GM12874 (cell line): ENCODE data around the gene SRXN1.

Experiments used
- CTCF ChIP-seq: IDR thresholded peaks from 2 replicates; pipeline ENCODE4 v1.5.1; 2011; ENCODE audit warnings: low read depth, mild to moderate bottlenecking, control low read depth, low read length, moderate library complexity; ENCODE audit not compliant: insufficient read depth

The SRXN1 gene

GRCh38 chr20:682123-682522 lies 29.1 kb upstream of the SRXN1 start:
- TF ChIP-seq CTCF, result no peak

- TF ChIP-seq CTCF, result no peak
These were observed 27.7 kb upstream of the SRXN1 start for GRCh38 chr20:680638-681187.

- no peak for TF ChIP-seq CTCF
These were observed 25.0 kb upstream of the SRXN1 start for GRCh38 chr20:677957-678356.

GRCh38 chr20:676967-677366 lies 24.0 kb upstream of the SRXN1 start:
- TF ChIP-seq CTCF, result no peak

- TF ChIP-seq CTCF, result no peak
These were observed 23.4 kb upstream of the SRXN1 start for GRCh38 chr20:676315-676937.

- no peak for TF ChIP-seq CTCF
These were observed 22.7 kb upstream of the SRXN1 start, which contains the start of gene SCRT2 for GRCh38 chr20:675453-676314. TSS of gene SCRT2 (minus strand) at chr20:675802. CDS start at chr20:675601, 201 bp downstream.

- no peak for TF ChIP-seq CTCF
These were observed 22.0 kb upstream of the SRXN1 start for GRCh38 chr20:675033-675452.
